Measurements from ENCODE around the gene OTOF. TPM values are rescaled to one million over a fixed set of nuclear protein-coding genes. Genes with fewer than 3 reads are reported as not detected.

OTOF gene
- total RNA-seq, 2 donors from 2014 or later: not detected

GRCh38 chr2:26453421-26454329, 24.2 kb downstream of the OTOF start:
- Histone ChIP-seq H3K27ac (no peak overlapping the region), H3K9me3 (no peaks in the 10 kb centered on the region), H3K4me3 (no peak overlapping the region), H3K27me3 (no peaks in the 10 kb centered on the region), H3K4me1 (no peaks in the 10 kb centered on the region), H3K36me3 (no peaks in the 10 kb centered on the region), H3K9ac (ENCODE audit: low read depth in 2 of 2, low read length in 2 of 2) (no peak overlapping the region)
- TF ChIP-seq CTCF (IDR thresholded peaks at IDR 0.05): no peak
- intact Hi-C loops (cut with DNase I): no loop called here
- DNase-seq: no peak

- intact Hi-C loops (cut with DNase I): no loop called here
- Histone ChIP-seq H3K4me3 (no peak overlapping the region), H3K27me3 (no peaks in the 10 kb centered on the region), H3K9ac (ENCODE audit: low read depth in 2 of 2, low read length in 2 of 2) (no peak overlapping the region), H3K4me1 (no peaks in the 10 kb centered on the region), H3K36me3 (no peaks in the 10 kb centered on the region), H3K27ac (no peak overlapping the region), H3K9me3 (no peaks in the 10 kb centered on the region)
- TF ChIP-seq CTCF (IDR thresholded peaks at IDR 0.05): no peak
- DNase-seq: no peak
Observed at GRCh38 chr2:26451700-26452099, 26.2 kb downstream of the OTOF start.

GRCh38 chr2:26450031-26450635, 27.8 kb downstream of the OTOF start:
- no peak for DNase-seq
- no peak for TF ChIP-seq CTCF (IDR thresholded peaks at IDR 0.05)
- no peaks in the 10 kb centered on the region for H3K4me1 ChIP-seq
- H3K9ac ChIP-seq (ENCODE audit: low read depth in 2 of 2, low read length in 2 of 2): no peak overlapping the region
- no peaks in the 10 kb centered on the region for H3K9me3 ChIP-seq
- no peak overlapping the region for H3K27ac ChIP-seq
- H3K27me3 ChIP-seq: no peaks in the 10 kb centered on the region
- intact Hi-C loops (cut with DNase I): no loop called here
- no peaks in the 10 kb centered on the region for H3K36me3 ChIP-seq
- no peak overlapping the region for H3K4me3 ChIP-seq

- no peak for TF ChIP-seq CTCF (IDR thresholded peaks at IDR 0.05)
- no peaks in the 10 kb centered on the region for H3K4me1 ChIP-seq
- H3K9ac ChIP-seq (ENCODE audit: low read depth in 2 of 2, low read length in 2 of 2): no peak overlapping the region
- no peaks in the 10 kb centered on the region for H3K27me3 ChIP-seq
- intact Hi-C loops (cut with DNase I): no loop called here
- H3K36me3 ChIP-seq: no peaks in the 10 kb centered on the region
- no peak overlapping the region for H3K4me3 ChIP-seq
- no peak overlapping the region for H3K27ac ChIP-seq
- DNase-seq: no peak
- H3K9me3 ChIP-seq: no peaks in the 10 kb centered on the region
Observed at GRCh38 chr2:26449278-26450030, 28.5 kb downstream of the OTOF start.

- Histone ChIP-seq H3K4me1 (no peaks in the 10 kb centered on the region), H3K4me3 (no peak overlapping the region), H3K27me3 (no peaks in the 10 kb centered on the region), H3K9ac (ENCODE audit: low read depth in 2 of 2, low read length in 2 of 2) (no peak overlapping the region), H3K9me3 (no peaks in the 10 kb centered on the region), H3K27ac (no peak overlapping the region), H3K36me3 (no peaks in the 10 kb centered on the region)
- intact Hi-C loops (cut with DNase I): no loop called here
- no peak for DNase-seq
- TF ChIP-seq CTCF (IDR thresholded peaks at IDR 0.05): no peak
Observed at GRCh38 chr2:26448651-26449050, 29.3 kb downstream of the OTOF start.

Data from colonic mucosa (tissue), 4 donors.